G401.6 (cell line): Measurements from ENCODE around the gene PGLYRP4.
"Not testable (repeated sequence)": the region's sequence is repeated elsewhere in the genome, so short reads cannot be mapped to it uniquely, and the experiment has no call there.

Experiments used
- FAIRE-seq: peaks from 2 replicates; lab custom pipeline; 2012; peaks lifted over from hg19 to GRCh38; lab: Jason Lieb, UNC

Gene PGLYRP4

DNA sequence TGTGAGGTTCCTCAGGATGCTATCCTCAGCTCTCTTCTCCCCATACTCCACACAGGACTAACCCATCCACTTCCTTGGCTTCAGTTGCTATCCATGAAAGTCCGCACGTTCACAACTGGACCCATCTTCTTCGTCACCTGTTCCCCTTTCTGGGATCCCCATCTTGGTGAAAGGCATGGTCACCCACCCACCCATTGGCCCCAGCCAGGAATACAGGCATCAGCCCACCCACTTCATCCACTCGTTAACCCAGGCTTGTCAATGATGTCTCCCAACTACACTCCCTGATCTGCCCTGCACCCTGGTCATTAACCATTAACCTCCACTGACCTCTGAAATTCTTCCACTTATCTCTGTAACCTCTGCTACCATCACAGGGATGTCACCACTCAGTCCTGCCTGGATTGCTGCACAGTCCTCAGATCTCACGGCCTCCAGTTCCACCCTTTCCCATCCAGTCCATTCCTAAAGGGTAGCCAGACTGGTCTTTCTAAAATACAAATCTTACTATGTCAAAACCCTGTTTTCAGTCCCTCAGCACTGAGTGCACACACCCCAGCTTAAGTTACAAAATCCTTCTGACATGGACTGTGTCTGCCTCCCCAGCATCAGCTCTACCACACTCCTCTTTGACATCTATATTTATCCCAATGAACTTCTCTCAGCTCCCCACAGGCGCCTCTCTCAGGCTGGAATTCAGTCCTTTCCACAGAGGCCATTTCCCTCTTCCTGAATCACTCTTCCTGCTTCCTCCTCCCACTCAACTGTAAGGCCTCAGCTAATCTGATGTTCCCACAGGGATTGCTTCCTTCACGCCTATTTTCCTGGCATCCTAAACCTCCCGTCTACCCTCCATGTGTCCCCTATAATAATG lies 10.4 kb downstream of the PGLYRP4 start:
- FAIRE-seq = no peak

- FAIRE-seq = no peak
Measured at GRCh38 chr1:153336650-153337049, 12.0 kb downstream of the PGLYRP4 start.

GRCh38 chr1:153333902-153334301 lies 14.7 kb downstream of the PGLYRP4 start:
- no peak for FAIRE-seq

DNA sequence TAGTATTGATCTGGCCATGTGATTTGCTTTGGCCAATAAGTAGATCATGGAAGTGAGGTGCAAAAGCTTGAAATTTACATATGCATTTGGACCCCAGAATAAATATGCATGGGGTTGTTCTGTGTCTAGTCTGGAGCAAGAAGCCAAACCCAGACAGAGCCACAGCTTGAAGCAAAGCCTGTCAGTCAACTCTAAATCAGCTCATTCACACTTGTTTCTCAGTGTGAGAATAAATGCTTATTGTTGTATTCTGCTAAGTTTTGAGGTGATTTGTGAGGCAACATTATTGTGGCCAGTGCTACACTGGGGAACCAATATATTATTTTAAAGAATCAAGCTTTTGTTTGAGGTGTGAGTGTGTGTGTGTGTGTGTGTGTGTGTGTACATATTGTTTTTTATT lies 23.7 kb downstream of the PGLYRP4 start:
- FAIRE-seq = no peak

GRCh38 chr1:153322568-153322967 lies 26.1 kb downstream of the PGLYRP4 start:
- FAIRE-seq = no peak

DNA sequence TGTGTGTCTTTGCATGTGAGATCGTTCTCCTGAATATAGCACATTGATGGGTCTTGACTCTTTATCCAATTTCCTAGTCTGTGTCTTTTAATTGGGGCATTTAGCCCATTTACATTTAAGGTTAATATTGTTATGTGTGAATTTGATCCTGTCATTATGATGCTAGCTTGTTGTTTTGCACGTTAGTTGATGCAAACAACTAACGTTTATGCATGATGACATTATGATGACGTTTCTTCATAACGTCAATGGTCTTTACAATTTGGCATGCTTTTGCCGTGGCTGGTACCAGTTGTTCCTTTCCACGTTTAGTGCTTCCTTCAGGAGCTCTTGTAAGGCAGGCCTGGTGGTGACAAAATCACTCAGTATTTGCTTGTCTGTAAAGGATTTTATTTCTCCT lies 30.5 kb downstream of the PGLYRP4 start:
- not testable (repeated sequence) for FAIRE-seq

- FAIRE-seq = not testable (repeated sequence)
Measured at GRCh38 chr1:153316013-153316412, 32.6 kb downstream of the PGLYRP4 start.

GRCh38 chr1:153314388-153314787 lies 34.3 kb downstream of the PGLYRP4 start:
- FAIRE-seq = not testable (repeated sequence)

- no peak for FAIRE-seq
Measured at GRCh38 chr1:153313288-153313687, 35.4 kb downstream of the PGLYRP4 start.

DNA sequence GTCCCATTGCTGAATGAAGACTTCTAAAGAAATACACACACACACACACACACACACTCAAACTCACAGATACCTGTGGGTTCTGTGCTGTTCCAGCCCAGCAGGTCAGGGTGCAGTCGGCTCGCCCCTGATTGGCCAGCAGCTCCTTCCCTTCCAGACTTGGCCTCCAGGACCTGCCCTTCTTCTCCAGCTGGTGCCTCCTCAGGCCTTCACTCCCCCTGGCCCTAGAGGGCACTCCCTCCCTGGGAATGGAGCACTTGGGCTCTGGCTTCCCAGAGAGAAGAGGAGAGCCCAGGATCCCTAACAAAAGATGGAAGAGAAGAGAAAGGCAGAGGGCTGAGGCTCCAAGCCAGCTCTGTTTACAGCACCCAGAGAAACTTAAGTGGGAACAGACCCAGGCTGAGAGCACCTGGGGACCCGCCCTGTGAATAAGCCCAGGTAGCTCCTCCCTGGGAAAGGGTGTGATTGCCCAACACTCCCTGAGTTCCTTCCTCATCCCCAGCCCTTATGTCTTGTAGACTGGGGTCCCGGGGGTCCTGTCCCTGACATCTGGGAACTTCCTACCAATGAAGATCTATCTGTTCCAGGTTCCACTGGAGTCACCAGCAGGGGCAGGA lies 36.0 kb downstream of the PGLYRP4 start, which contains the start of gene PGLYRP3:
TSS of gene PGLYRP3 (minus strand) at position 383 of the 617 bp plus-strand sequence. CDS start 2,287 bp downstream, outside the sequence.
- no peak for FAIRE-seq

DNA sequence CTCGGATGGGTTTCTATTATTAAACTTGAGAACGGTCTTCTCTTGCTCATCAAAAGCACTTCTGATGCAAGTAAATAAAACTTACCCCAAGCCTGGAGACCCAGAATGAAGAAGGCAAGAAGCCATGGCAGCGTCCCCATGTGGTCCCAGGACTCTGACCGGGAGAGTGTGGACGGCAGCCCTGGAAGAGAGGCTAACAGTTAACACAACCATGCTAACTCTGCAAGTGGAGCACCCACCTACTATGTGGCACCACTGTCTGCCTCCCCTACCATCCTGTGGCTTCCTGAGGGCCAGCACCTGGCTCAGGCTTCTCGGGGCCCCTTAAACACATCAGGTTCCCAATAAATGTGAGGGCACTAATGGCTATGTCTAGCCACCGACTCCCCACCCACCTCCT lies 38.1 kb downstream of the PGLYRP4 start:
- no peak for FAIRE-seq

- FAIRE-seq = no peak
Measured at GRCh38 chr1:153309441-153309840, 39.2 kb downstream of the PGLYRP4 start.

GRCh38 chr1:153308540-153308939 lies 40.1 kb downstream of the PGLYRP4 start:
- FAIRE-seq = no peak

- no peak for FAIRE-seq
Measured at GRCh38 chr1:153307221-153307600, 41.4 kb downstream of the PGLYRP4 start.

DNA sequence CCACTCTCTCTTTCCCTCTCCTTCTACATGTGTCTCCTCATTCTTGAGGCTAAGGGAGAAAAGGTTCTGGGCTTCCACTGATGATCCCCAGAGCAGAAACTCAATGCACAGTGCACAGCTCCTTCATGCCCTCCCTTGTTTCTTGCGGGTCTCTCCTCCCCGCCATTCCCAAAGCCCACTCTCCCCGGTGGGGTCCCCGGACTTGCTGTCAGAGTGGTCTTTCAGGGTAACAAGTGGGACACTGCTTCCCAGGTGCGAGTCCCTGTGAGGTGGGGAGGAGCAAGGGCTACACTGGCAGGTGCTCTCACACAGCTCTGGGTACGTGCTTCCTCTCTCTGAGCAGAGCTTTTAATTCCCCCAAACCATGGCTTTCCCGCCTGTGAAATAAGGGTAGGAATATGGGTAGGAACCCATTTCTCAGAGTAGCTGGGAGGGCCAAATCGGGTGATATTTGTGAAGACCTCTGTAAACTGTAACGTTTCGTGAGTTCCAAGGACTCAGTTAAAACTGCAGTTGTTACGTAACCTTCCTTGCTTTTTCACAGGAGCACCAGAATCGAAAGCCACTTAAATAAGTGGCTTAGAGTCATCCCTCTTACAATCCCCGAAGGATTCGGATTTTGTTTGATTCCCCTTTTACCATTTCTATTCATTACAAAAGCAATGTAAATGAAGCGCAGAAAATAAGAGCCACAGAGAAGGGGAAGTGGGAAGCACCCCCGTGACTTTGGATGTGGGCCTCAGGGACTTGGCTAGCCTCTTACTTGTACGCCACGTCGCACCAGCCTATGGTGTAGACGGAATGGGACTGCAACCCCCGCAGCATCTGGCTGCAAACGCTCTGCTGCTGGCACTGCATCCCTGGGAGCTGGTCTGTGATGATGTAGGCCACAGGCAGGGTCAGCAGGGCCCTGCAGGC lies 42.1 kb downstream of the PGLYRP4 start:
- FAIRE-seq = no peak

DNA sequence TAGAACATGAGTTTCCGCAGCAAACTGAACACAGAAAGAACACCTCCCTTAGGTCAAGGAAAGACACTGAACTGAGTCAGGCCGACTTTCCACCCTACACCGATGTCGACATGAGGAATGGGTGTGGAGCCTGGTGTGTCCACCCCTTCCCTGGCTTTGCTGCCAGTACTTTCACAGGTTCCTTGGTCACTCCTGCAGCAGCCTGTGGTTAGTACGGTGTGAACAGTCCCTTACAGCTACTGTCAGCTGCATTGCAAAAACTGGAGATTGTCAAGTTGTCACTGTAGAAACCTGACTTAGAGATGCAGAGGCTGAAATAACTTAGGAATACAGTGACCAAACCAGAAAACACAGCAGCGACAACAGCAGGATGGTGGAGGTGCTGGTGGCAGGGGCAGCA lies 43.0 kb downstream of the PGLYRP4 start:
- FAIRE-seq = no peak

DNA sequence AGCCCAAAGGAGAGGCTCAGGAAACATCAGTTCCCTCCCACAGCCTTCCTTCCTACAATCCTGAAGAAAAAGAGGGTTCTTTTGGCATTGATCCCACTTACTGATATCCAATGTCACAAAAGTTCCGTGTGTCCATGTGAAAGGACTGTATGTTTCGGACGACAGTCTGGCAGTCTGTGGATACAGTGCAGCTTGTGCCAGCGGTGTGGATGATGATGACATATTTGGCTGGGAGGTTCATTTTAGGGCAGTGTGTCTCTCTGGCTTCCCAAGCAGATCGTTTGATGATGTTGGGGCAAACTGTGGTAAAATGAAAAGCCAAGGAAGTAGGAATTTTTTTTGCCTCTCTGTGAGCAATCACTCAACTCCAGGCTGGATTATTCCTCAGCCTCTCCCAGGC lies 46.3 kb downstream of the PGLYRP4 start:
- no peak for FAIRE-seq

- no peak for FAIRE-seq
Measured at GRCh38 chr1:153293851-153294250, 54.8 kb downstream of the PGLYRP4 start.

DNA sequence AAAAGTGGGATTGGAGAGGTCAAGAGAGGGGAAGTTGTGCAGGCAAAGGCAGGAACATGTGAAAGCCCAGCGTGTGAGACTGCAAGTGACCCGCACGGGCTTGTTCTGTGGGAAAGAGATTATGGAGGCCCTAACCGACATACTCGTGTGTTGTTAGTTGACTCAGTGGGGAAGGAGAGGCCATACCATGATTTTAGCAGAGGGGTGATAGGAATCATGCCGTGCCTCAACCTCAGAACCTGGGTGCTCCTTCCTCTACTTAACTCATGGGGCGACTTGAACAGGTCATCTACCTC lies 55.2 kb downstream of the PGLYRP4 start:
- no peak for FAIRE-seq

GRCh38 chr1:153292740-153293479 lies 55.7 kb downstream of the PGLYRP4 start:
- no peak for FAIRE-seq

- FAIRE-seq = no peak
Measured at GRCh38 chr1:153292185-153292584, 56.5 kb downstream of the PGLYRP4 start.

DNA sequence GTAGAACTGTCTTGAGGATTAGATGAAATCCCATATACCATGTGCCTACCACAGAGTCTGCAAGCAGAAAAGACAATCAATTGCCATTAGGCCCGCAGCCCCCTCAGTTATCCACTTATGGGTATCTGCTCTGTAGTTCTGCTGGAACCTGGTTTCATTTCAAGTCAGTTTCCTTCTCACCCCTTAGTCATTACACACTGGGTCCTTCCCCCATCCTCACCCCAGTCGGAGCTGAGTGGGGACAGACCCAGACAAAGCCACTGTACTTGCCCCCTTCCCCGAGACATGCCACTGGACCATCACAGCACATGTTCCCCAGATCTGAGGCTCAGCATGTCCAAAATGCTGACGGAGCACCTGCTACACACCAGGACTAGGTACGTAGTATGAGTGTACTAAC lies 57.1 kb downstream of the PGLYRP4 start:
- no peak for FAIRE-seq
